Dendritic cell treated with granulocyte-macrophage colony-stimulating factor and Interleukin-4, amounts not matched to agents 40 ng/mL and 50 ng/mL, for 4 days (primary cell): ENCODE results near the gene ATAD2B.

ENCODE experiments used
- H3K27ac Mint-ChIP-seq: one replicate; pipeline ENCODE4 v1.8.0; 2022; ENCODE audit warnings: mild to moderate bottlenecking, mixed read lengths
- H3K27me3 Mint-ChIP-seq: one replicate; pipeline ENCODE4 v1.8.0; 2022; ENCODE audit warnings: mild to moderate bottlenecking, mixed read lengths
- H3K36me3 Mint-ChIP-seq: one replicate; pipeline ENCODE4 v1.8.0; 2022; ENCODE audit warnings: low read depth, mixed read lengths
- H3K4me1 Mint-ChIP-seq: one replicate; pipeline ENCODE4 v1.8.0; 2022; ENCODE audit warnings: low read depth, mixed read lengths
- H3K4me3 Mint-ChIP-seq: one replicate; pipeline ENCODE4 v1.8.0; 2022; ENCODE audit warnings: mild to moderate bottlenecking, moderate library complexity, mixed read lengths
- H3K9me3 Mint-ChIP-seq: one replicate; pipeline ENCODE4 v1.8.0; 2022; ENCODE audit warnings: mixed read lengths
- intact Hi-C: fragments of 100-400 bp; cut with micrococcal nuclease; formaldehyde crosslinking; loops from one replicate; pipeline ENCODE4 v1.15.0; 2022

ATAD2B gene

GRCh38 chr2:23926290-23926749 is 603 bp downstream of the ATAD2B start:
- Mint-ChIP-seq H3K36me3 (peaks cover 59% of the 10 kb centered on the region), H3K9me3 (no peaks in the 10 kb centered on the region), H3K4me1 (peaks cover 50% of the 10 kb centered on the region), H3K27me3 (no peaks in the 10 kb centered on the region), H3K27ac (peak overlapping the region; percentile 98), H3K4me3 (peak overlapping the region; percentile 90)
- intact Hi-C loops = loop anchor here (1.0 kb wide), 1 partner anchor 14 kb away; the partner anchor contains the start of gene UBXN2A

- Mint-ChIP-seq H3K9me3 (no peaks in the 10 kb centered on the region), H3K4me1 (peaks cover 51% of the 10 kb centered on the region), H3K4me3 (peak overlapping the region; percentile 90), H3K27ac (peak overlapping the region; percentile 98), H3K27me3 (no peaks in the 10 kb centered on the region), H3K36me3 (peaks cover 53% of the 10 kb centered on the region)
- intact Hi-C loops = loop anchor here (1.0 kb wide), 1 partner anchor 15 kb away; the partner anchor contains the start of gene UBXN2A
Observed at GRCh38 chr2:23925702-23926289, 1.1 kb downstream of the ATAD2B start.

GRCh38 chr2:23924589-23925359 is 2.1 kb downstream of the ATAD2B start:
- Mint-ChIP-seq H3K4me1 (peaks cover 54% of the 10 kb centered on the region), H3K4me3 (peak overlapping the region; percentile 90), H3K27ac (peak overlapping the region; percentile 98), H3K9me3 (no peaks in the 10 kb centered on the region), H3K36me3 (peaks cover 45% of the 10 kb centered on the region), H3K27me3 (no peaks in the 10 kb centered on the region)
- intact Hi-C loops = no loop called here

GRCh38 chr2:23918837-23919489 is 8.0 kb downstream of the ATAD2B start:
- H3K27ac Mint-ChIP-seq = no peak overlapping the region
- no peaks in the 10 kb centered on the region for H3K9me3 Mint-ChIP-seq
- peaks cover 23% of the 10 kb centered on the region for H3K36me3 Mint-ChIP-seq
- H3K4me3 Mint-ChIP-seq = no peak overlapping the region
- peaks cover 68% of the 10 kb centered on the region for H3K4me1 Mint-ChIP-seq
- H3K27me3 Mint-ChIP-seq = no peaks in the 10 kb centered on the region
- intact Hi-C loops = no loop called here

- intact Hi-C loops = no loop called here
- no peak overlapping the region for H3K27ac Mint-ChIP-seq
Observed at GRCh38 chr2:23916727-23917405, 10.1 kb downstream of the ATAD2B start.

GRCh38 chr2:23915327-23915726 is 11.6 kb downstream of the ATAD2B start:
- intact Hi-C loops = no loop called here

More at GRCh38 chr2:23916727-23917405, 10.1 kb downstream of the ATAD2B start:
- peaks cover 12% of the 10 kb centered on the region for H3K36me3 Mint-ChIP-seq
- H3K4me3 Mint-ChIP-seq = no peak overlapping the region
- H3K4me1 Mint-ChIP-seq = peaks cover 57% of the 10 kb centered on the region
- no peaks in the 10 kb centered on the region for H3K27me3 Mint-ChIP-seq
- H3K9me3 Mint-ChIP-seq = no peaks in the 10 kb centered on the region

GRCh38 chr2:23912054-23912453 is 14.9 kb downstream of the ATAD2B start:
- no peaks in the 10 kb centered on the region for H3K27me3 Mint-ChIP-seq
- peaks cover 19% of the 10 kb centered on the region for H3K36me3 Mint-ChIP-seq
- intact Hi-C loops = no loop called here
- H3K27ac Mint-ChIP-seq = peak overlapping the region; percentile 22
- peaks cover 28% of the 10 kb centered on the region for H3K4me1 Mint-ChIP-seq
- H3K4me3 Mint-ChIP-seq = no peak overlapping the region
- H3K9me3 Mint-ChIP-seq = no peaks in the 10 kb centered on the region

More at GRCh38 chr2:23915327-23915726, 11.6 kb downstream of the ATAD2B start:
- H3K4me1 Mint-ChIP-seq = peaks cover 52% of the 10 kb centered on the region
- H3K27me3 Mint-ChIP-seq = no peaks in the 10 kb centered on the region
- H3K27ac Mint-ChIP-seq = no peak overlapping the region
- H3K36me3 Mint-ChIP-seq = peaks cover 25% of the 10 kb centered on the region
- H3K9me3 Mint-ChIP-seq = no peaks in the 10 kb centered on the region
- no peak overlapping the region for H3K4me3 Mint-ChIP-seq

DNA sequence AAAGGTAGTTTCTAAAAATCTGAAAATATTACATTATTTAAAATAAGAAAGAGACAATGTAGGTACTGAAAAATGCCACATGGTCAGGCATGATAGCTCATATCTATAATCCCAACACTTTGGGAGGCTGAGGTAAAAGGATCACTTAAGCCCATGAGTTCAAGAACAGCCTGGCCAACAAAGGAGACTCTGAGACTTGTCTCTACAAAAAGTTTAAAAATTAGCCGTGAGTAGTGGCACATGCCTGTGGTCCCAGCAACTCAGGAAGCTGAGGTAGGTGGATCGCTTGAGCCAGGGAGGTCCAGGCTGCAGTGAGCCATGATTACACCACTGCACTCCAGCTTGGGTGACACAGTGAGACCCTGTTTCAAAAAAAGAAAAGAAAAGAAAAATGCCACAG is 21.8 kb downstream of the ATAD2B start:
- no peaks in the 10 kb centered on the region for H3K27me3 Mint-ChIP-seq
- intact Hi-C loops = no loop called here
- H3K27ac Mint-ChIP-seq = no peak overlapping the region
- H3K9me3 Mint-ChIP-seq = no peaks in the 10 kb centered on the region
- H3K4me1 Mint-ChIP-seq = peaks cover 38% of the 10 kb centered on the region
- peaks cover 7% of the 10 kb centered on the region for H3K36me3 Mint-ChIP-seq
- H3K4me3 Mint-ChIP-seq = no peak overlapping the region

DNA sequence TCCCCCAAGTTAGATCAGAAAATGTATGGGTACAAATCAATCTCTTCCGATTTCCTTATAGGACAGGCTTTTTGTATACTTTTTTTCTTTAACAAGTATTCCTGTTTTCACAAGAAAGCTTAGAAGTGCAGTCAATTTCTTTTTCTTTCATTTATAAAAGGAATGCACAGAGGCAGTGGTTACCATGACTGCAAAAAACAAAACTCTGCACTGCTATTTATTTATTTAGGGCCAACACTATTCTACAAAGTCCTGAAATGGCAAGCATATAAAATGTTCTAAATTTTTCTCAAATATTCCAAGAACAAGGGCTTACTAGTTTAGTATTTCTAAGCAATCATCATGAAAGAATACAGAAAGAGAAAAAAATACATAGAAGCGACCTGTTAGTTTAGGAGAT is 22.2 kb downstream of the ATAD2B start:
- intact Hi-C loops = no loop called here
- Mint-ChIP-seq H3K36me3 (peaks cover 7% of the 10 kb centered on the region), H3K27ac (no peak overlapping the region), H3K4me1 (peaks cover 38% of the 10 kb centered on the region), H3K27me3 (no peaks in the 10 kb centered on the region), H3K4me3 (no peak overlapping the region), H3K9me3 (no peaks in the 10 kb centered on the region)

DNA sequence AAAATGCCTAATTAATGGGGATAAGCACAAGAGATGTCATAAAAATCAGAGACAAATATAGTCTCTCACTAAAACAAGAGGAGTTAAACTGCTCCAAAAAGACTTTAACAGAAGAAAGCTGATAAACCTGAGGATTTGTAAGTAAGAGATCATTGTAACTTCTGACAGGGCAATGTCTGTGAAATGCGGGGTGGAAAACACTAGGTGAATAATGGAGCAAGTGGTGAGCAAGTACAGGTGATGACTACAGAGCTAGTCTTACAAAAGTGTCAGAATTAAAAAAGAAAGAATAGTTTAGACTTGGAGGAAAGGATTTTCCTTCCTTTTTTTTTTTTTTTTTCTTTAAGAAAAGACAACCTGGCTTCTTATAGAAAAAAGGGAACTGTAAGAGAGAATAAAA is 22.7 kb downstream of the ATAD2B start:
- no peaks in the 10 kb centered on the region for H3K27me3 Mint-ChIP-seq
- H3K9me3 Mint-ChIP-seq = no peaks in the 10 kb centered on the region
- H3K4me3 Mint-ChIP-seq = no peak overlapping the region
- intact Hi-C loops = no loop called here
- H3K36me3 Mint-ChIP-seq = peaks cover 7% of the 10 kb centered on the region
- peaks cover 38% of the 10 kb centered on the region for H3K4me1 Mint-ChIP-seq
- peak overlapping the region; percentile 9 for H3K27ac Mint-ChIP-seq

DNA sequence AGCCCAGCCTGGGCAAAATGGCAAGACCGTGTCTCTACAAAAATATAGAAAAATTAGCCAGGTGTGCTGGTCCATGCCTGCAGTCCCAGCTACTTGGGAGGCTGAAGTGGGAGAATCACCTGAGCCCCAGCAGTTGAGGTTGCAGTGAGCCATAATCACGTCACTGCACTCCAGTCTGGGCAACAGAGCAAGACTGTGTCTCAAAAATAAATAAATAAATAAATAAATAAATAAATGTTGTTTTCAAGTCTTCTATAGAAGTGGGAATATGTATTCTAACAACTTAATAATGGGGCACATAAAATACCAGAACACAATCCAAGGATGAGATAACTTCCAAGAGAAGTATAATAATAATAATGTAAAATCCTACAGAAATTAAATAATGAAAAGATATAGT is 23.9 kb downstream of the ATAD2B start:
- H3K36me3 Mint-ChIP-seq = peaks cover 12% of the 10 kb centered on the region
- H3K27me3 Mint-ChIP-seq = no peaks in the 10 kb centered on the region
- intact Hi-C loops = no loop called here
- H3K9me3 Mint-ChIP-seq = peaks cover 6% of the 10 kb centered on the region
- no peak overlapping the region for H3K27ac Mint-ChIP-seq
- H3K4me1 Mint-ChIP-seq = peaks cover 38% of the 10 kb centered on the region
- no peak overlapping the region for H3K4me3 Mint-ChIP-seq

DNA sequence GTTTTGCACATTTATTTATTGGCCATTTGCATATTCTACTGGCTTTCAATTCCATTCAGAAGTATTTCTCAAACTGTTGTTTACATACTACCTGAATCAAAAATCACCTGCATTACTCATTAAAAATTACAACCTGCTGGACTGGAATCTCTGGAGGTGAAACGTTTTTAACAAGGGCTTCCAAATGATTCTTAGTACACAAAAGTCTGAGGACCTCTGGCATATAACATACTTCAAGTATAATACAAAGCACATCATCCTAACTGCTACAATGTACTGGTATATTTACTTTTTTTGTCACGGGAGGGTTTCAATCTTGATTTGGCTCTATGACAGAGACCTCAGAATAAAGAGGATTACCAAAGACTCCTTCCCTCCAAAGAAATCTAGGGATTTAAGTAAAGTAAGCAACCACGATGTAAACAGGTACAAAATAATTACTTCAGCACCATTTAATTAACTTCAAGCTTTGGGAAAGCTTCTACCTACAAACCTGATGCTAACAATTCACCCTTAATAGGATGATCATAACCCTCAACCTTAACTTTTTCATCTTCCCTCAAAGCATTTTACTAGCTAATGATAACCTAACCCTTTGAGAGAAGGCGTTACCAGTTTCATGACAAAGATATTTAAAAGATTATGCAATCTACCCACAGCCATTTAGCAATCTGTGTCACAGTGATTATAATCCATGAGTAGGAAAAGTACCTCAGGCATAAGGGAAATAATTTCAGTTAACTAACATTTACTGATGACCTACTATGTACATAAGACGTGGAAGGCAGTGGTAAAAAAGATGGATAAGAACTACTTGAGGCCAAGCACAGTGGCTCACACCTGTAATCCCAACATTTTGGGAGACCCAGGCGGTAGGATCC is 24.7 kb downstream of the ATAD2B start:
- peaks cover 13% of the 10 kb centered on the region for H3K36me3 Mint-ChIP-seq
- intact Hi-C loops = no loop called here
- H3K9me3 Mint-ChIP-seq = peaks cover 9% of the 10 kb centered on the region
- H3K27ac Mint-ChIP-seq = no peak overlapping the region
- no peaks in the 10 kb centered on the region for H3K27me3 Mint-ChIP-seq
- peaks cover 44% of the 10 kb centered on the region for H3K4me1 Mint-ChIP-seq
- no peak overlapping the region for H3K4me3 Mint-ChIP-seq
